GM13976 (cell line): ENCODE measurements around the gene PSMA1.

Experiments
- DNase-seq: peaks from one replicate; pipeline ENCODE4 v3.0.0; 2012; ENCODE audit warnings: low spot score
- in situ Hi-C: fragments of 300-500 bp; cut with MboI; formaldehyde crosslinking; loops from one replicate; pipeline ENCODE4 v1.12.0; 2022; ENCODE audit warnings: low sequenced_read_pairs, mixed read lengths, inconsistent platforms; ENCODE audit not compliant: unreplicated experiment
- TF ChIP-seq, protein P1 (sequence below): IDR thresholded peaks from 2 replicates; pipeline ENCODE4 v1.5.1; 2012; ENCODE audit warnings: borderline replicate concordance, mild to moderate bottlenecking; ENCODE audit not compliant: insufficient read depth; ENCODE audit errors: extremely low read depth, missing control alignments, control extremely low read depth

Gene PSMA1

DNA sequence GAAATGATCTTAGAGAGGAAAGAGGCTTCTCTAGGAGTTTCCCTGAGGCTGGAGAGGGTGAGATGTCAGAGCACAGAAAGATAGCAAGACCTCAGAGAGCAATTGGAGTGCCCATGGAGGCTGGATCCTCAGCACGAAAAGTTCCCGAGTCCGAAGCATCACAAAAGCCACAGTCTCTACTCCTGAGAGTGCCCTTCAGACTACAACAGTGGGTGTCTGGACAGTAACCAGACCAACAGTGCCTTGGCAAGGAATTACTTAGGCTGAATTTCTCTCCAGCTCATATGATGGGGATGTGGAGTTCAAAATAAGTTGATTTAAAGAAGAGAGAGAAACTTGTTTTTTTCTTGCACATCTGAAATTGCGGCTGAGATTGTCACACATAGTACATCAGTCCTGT, 31.9 kb upstream of the PSMA1 start:
- no peak for DNase-seq
- TF ChIP-seq, protein P1, sequence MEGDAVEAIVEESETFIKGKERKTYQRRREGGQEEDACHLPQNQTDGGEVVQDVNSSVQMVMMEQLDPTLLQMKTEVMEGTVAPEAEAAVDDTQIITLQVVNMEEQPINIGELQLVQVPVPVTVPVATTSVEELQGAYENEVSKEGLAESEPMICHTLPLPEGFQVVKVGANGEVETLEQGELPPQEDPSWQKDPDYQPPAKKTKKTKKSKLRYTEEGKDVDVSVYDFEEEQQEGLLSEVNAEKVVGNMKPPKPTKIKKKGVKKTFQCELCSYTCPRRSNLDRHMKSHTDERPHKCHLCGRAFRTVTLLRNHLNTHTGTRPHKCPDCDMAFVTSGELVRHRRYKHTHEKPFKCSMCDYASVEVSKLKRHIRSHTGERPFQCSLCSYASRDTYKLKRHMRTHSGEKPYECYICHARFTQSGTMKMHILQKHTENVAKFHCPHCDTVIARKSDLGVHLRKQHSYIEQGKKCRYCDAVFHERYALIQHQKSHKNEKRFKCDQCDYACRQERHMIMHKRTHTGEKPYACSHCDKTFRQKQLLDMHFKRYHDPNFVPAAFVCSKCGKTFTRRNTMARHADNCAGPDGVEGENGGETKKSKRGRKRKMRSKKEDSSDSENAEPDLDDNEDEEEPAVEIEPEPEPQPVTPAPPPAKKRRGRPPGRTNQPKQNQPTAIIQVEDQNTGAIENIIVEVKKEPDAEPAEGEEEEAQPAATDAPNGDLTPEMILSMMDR: no peak
- in situ Hi-C loops: no loop called here

DNA sequence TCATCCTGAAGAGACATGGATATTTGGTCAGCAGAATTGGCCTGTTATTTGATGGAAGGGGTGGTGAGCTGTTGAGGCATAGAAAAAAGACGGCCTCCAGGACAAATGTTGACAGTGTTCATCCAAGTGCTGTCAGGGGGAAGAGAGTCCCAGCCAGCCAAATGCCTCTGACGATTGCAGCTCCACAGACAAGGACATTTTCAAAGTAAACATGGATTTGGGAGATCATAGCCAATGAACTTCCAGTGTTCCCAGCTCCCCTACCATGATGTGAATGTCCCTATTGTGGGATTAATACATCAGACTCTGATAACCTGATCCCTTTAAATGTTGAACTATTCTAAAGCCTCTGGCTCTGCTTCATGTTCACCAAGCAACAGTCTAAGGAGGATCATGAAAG, 31.2 kb upstream of the PSMA1 start:
- TF ChIP-seq, protein P1: no peak
- no peak for DNase-seq
- in situ Hi-C loops: no loop called here

DNA sequence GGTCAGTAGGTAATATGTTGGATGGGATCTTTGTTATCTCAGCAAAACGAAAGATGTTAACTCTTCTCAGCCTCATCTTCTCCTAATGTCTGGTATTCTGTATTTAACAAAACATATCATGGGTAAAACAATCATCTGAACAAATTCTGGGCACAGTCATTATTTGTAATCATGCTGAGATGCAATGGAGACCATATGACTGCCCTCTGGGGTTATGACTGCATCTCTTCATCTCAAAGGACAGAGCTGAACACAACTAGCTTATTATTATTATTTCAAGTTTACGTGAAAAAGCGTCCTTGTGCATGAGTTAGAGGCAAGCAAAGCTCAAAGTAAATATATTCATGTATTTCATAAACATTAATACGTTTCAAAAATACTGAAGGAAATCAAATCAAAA, 29.7 kb upstream of the PSMA1 start:
- no peak for DNase-seq
- in situ Hi-C loops: loop anchor here (10.0 kb wide), 2 partner anchors 215 to 345 kb away; partner anchors contain the start of gene CYP2R1
- TF ChIP-seq, protein P1: no peak

DNA sequence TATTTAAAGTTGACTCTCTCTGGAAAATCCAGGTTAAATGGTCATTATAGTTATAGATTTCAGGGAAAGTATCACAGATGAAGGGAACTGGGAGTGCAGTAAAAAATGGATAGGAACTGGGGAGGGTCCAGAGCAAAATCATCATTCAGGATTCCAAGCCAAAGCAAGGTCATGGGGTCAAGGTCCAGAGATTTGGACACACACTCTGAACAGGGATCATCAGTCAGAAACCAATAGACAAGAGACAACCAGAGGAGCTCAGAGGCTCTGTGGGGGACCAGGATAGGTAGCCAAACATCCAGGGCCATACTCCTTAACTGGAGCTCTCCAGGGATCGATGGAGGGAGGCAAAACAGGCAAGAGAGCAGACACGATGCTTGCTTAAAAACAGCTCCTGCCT, 27.3 kb upstream of the PSMA1 start:
- TF ChIP-seq, protein P1: no peak
- in situ Hi-C loops: loop anchor here (10.0 kb wide), 2 partner anchors 217 to 347 kb away; partner anchors contain the start of gene CYP2R1

DNA sequence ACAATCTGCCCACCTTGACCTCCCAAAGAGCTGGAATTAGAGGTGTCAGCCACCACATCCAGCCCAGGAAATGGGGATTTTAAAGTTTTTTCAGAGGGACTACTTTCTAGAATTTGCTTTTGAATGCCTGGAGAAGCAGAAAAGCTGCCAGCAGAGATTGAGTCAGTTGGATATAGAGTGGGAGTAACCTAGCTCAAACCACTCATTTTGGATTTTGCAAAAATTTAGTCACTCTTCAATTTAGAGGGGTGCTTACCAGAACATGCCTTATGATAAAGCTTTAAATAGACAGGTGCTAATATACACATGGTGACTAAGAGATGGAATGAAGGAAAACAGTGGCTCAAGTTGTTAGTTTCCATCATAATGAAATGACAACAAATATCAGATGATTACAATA, 26.5 kb upstream of the PSMA1 start:
- in situ Hi-C loops: loop anchor here (10.0 kb wide), 2 partner anchors 218 to 348 kb away; partner anchors contain the start of gene CYP2R1
- TF ChIP-seq, protein P1: no peak
- no peak for DNase-seq

More for the DNA sequence above, 27.3 kb upstream of the PSMA1 start:
- DNase-seq: no peak

DNA sequence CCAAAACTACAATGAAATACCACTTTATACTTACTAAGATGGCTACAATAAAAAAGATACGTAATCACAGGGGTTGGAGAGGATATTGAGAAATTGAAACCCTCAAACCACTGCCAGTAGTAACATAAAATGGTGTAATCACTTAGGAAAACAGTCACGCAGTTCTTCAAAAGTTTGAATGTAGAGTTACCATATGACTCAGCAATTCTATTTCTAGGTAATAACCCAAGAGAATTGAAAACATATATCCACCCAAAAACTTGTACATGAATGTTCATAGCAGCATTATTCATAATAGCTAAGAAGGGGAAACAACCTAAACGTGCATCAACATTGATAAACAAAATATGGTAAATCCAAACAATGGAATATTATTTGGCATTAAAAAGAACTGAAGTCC, 24.4 kb upstream of the PSMA1 start:
- in situ Hi-C loops: loop anchor here (10.0 kb wide), 2 partner anchors 220 to 350 kb away; partner anchors contain the start of gene CYP2R1
- TF ChIP-seq, protein P1: no peak
- DNase-seq: peak; percentile 36

DNA sequence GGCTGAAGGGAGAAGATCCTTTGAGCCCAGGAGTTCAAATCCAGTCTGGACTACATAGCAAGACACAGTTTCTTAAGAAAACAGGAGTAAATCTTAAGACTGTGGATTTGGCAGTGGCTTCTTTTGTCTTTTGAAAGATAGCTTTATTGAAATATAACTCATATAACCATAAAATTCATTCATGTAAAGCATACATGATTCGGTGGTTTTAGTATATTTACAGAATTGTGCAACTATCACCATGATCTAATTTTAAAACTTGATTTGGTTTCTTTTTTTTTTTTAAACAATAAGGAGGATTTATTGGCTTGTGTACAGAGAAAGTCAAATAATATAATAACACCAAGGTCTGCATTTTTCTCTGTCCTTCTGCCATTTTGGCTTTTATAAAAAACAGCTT, 23.1 kb upstream of the PSMA1 start:
- DNase-seq: no peak
- TF ChIP-seq, protein P1: no peak
- in situ Hi-C loops: loop anchor here (10.0 kb wide), 2 partner anchors 222 to 352 kb away; partner anchors contain the start of gene CYP2R1
